ENCODE data around the gene THBS2. TPM values are rescaled to one million over a fixed set of nuclear protein-coding genes. Genes with fewer than 3 reads are reported as not detected.

THBS2 gene
- total and polyA plus RNA-seq, 2 of the 8 experiments (the other 6 are each of a cell fraction or from before 2014, with no cell fraction given): 11.0 to 22.5 TPM

GRCh38 chr6:169190144-169190584, 63.5 kb downstream of the THBS2 start (continued):
- TF ChIP-seq, protein P1, sequence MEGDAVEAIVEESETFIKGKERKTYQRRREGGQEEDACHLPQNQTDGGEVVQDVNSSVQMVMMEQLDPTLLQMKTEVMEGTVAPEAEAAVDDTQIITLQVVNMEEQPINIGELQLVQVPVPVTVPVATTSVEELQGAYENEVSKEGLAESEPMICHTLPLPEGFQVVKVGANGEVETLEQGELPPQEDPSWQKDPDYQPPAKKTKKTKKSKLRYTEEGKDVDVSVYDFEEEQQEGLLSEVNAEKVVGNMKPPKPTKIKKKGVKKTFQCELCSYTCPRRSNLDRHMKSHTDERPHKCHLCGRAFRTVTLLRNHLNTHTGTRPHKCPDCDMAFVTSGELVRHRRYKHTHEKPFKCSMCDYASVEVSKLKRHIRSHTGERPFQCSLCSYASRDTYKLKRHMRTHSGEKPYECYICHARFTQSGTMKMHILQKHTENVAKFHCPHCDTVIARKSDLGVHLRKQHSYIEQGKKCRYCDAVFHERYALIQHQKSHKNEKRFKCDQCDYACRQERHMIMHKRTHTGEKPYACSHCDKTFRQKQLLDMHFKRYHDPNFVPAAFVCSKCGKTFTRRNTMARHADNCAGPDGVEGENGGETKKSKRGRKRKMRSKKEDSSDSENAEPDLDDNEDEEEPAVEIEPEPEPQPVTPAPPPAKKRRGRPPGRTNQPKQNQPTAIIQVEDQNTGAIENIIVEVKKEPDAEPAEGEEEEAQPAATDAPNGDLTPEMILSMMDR (IDR thresholded peaks at IDR 0.05; ENCODE audit: control extremely low read depth in 1 of 3, insufficient read depth in 1 of 3, low read depth in 1 of 3, low read length in 3 of 3): no peak
- no peak for TF ChIP-seq PHF8 (conservative IDR thresholded peaks at IDR 0.05; ENCODE audit: low read depth, low read length)
- no peak for TF ChIP-seq YY1 (IDR thresholded peaks at IDR 0.05; ENCODE audit: low read depth, low read length)

All from H1 (cell line).